GM04504 (cell line): ENCODE results near the gene GNAI3.

Experiments
- DNase-seq: peaks from one replicate; pipeline ENCODE4 v3.0.0-alpha.2; 2012; ENCODE audit warnings: low read depth

The GNAI3 gene

DNA sequence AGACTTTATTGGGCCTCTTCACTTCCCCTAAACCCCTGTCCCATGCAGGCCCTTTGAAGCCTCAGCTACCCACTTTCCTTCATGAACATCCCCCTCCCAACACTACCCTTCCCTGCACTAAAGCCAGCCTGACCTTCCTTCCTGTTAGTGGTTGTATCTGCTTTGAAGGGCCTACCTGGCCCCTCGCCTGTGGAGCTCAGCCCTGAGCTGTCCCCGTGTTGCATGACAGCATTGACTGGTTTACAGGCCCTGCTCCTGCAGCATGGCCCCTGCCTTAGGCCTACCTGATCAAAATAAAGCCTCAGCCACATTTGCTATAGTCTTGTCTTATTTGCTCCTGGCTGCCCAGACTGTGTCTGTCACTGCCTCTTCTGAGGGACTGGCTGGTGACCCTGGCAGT, 113.0 kb downstream of the GNAI3 start:
- no peak for DNase-seq

- DNase-seq: no peak
Measured at GRCh38 chr1:109664671-109665070, 116.3 kb downstream of the GNAI3 start.

DNA sequence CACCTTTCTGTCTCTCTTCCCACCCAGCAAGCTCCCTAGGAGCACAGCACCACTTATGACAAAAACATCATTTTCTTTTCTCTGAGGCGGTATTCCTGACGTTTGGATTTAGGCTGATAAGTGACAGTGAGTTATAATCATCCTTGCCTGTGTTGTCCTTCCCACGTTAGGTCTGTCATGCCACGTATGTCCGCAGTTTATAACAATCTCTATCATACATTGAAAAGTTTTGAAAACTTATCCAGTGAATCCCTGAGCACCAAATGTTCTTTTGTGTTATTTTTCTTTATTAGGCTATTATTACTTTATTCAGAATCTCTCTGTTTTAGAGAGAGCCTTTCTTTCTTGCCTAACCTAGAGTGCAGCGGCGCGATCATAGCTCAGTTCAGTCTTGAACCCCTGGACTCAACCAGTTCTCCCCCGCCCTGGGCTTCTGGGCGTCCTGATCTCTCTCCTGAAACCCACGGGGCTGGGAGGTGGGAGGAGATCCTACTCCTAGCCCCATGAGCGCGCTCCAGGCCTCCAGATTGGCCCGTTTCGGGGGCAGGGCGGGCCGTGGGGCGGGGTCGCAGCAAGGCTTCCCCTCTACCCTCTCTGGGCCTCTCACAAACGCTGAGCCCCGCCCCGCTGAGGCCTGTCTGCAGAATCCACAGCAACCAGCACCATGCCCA, 119.2 kb downstream of the GNAI3 start, which contains the start of gene GSTM2:
Gene GSTM2 (plus strand): TSS at position 606 of the 671 bp plus-strand sequence. CDS start 59 bp downstream, at position 665.
- peak; percentile 70 for DNase-seq
